Testis (tissue), 3 donors: Measurements from ENCODE around the gene MAPKBP1. TPM values are rescaled to one million over a fixed set of nuclear protein-coding genes. Genes with fewer than 3 reads are reported as not detected.

ENCODE experiments used
- DNase-seq: peaks from one replicate; pipeline ENCODE4 v3.0.0-alpha.2; 2019
- H3K27ac ChIP-seq, 2 donors: fragments of 200-600 bp; sonication (generic); one replicate each; pipeline ENCODE4 v1.5.1; 2019
- H3K27me3 ChIP-seq: fragments of 200-600 bp; sonication (generic); one replicate; pipeline ENCODE4 v1.5.1; 2019
- H3K36me3 ChIP-seq: fragments of 200-600 bp; sonication (generic); one replicate; pipeline ENCODE4 v1.5.1; 2017; ENCODE audit warnings: low read depth; ENCODE audit errors: missing control alignments
- H3K4me1 ChIP-seq: fragments of 200-600 bp; sonication (generic); one replicate; pipeline ENCODE4 v1.5.1; 2019
- H3K4me3 ChIP-seq, 2 donors: fragments of 200-600 bp; sonication (generic); one replicate each; pipeline ENCODE4 v1.5.1; 2017 to 2019
- H3K9me3 ChIP-seq: fragments of 200-600 bp; sonication (generic); one replicate; pipeline ENCODE4 v1.5.1; 2017
- CTCF ChIP-seq, 3 experiments: fragments of 450-650 bp in 2 of 3; fragments of 200-600 bp in 1 of 3; sonication (generic) in 1 of 3; IDR thresholded peaks; one replicate each; pipeline ENCODE4 v1.5.1; 2016 to 2019; ENCODE audit warnings: antibody characterized with exemption in 3 of 3, mild to moderate bottlenecking in 2 of 3, moderate library complexity in 1 of 3
- POLR2A ChIP-seq: fragments of 450-650 bp; IDR thresholded peaks from one replicate; pipeline ENCODE4 v1.6.1; 2017; ENCODE audit warnings: antibody characterized with exemption, mild to moderate bottlenecking, moderate library complexity
- WGBS, 2 donors: methylation state at CpG; one replicate each; pipeline ENCODE4 v1.1.5; 2018; 5-methylcytosine and 5-hydroxymethylcytosine counted together
- intact Hi-C: fragments of 100-400 bp; cut with DNase I; formaldehyde crosslinking; loops from one replicate; pipeline ENCODE4 v1.15.1; 2023; ENCODE audit warnings: low total_unique reads
- polyA plus RNA-seq: library from polyadenylated mRNA; stranded (reverse); fragments of 350-450 nt; fragmentation: Illumina TruSeq; extraction: RNeasy Lipid Tissue Mini Kit (QIAGEN cat#74804); gene quantifications from one replicate; pipeline ENCODE4 v1.2.3, GENCODE V29; 2014; ENCODE audit warnings: low read depth, low replicate concordance; ENCODE audit not compliant: insufficient read depth
- total RNA-seq, 2 donors: library from RNA; depleted of rRNA; stranded (reverse); fragments of >200 nt; gene quantifications; one replicate each; pipeline ENCODE4 v1.2.3, GENCODE V29; 2016

Gene MAPKBP1
- total and polyA plus RNA-seq, 3 donors from 2014 or later = 76.2 to 159 (median 156) TPM

- no peaks in the 10 kb centered on the region for H3K36me3 ChIP-seq
- no peaks in the 10 kb centered on the region for H3K4me1 ChIP-seq
- H3K27ac ChIP-seq = no peak overlapping the region
- no peak for TF ChIP-seq POLR2A
- no peak for TF ChIP-seq CTCF (IDR thresholded peaks at IDR 0.05)
- H3K9me3 ChIP-seq = no peaks in the 10 kb centered on the region
- no peak overlapping the region for H3K4me3 ChIP-seq
- no peak for DNase-seq
- intact Hi-C loops = no loop called here
- no peaks in the 10 kb centered on the region for H3K27me3 ChIP-seq
- 95 to 96% methylated on average over 14 to 16 of the region's 16 CpGs for WGBS, 2 donors
These were observed 65.7 kb downstream of the MAPKBP1 start for GRCh38 chr15:41839781-41840491.

- TF ChIP-seq POLR2A (no peak), CTCF (IDR thresholded peaks at IDR 0.05) (no peak)
- Histone ChIP-seq H3K4me1 (no peaks in the 10 kb centered on the region), H3K27me3 (no peaks in the 10 kb centered on the region), H3K4me3 (no peak overlapping the region), H3K9me3 (no peaks in the 10 kb centered on the region), H3K27ac (no peak overlapping the region), H3K36me3 (no peaks in the 10 kb centered on the region)
- DNase-seq = no peak
- intact Hi-C loops = no loop called here
- 91% methylated on average over 11 to 15 of the region's 15 CpGs for WGBS, 2 donors
These were observed 66.4 kb downstream of the MAPKBP1 start for GRCh38 chr15:41840673-41841072.

- WGBS, 2 donors = 85 to 94% methylated on average over 7 to 10 of the region's 10 CpGs
- no peaks in the 10 kb centered on the region for H3K9me3 ChIP-seq
- no peaks in the 10 kb centered on the region for H3K4me1 ChIP-seq
- no peak overlapping the region for H3K27ac ChIP-seq
- no peaks in the 10 kb centered on the region for H3K27me3 ChIP-seq
- H3K4me3 ChIP-seq = no peak overlapping the region
- intact Hi-C loops = no loop called here
- no peak for DNase-seq
- no peaks in the 10 kb centered on the region for H3K36me3 ChIP-seq
- TF ChIP-seq POLR2A (no peak), CTCF (IDR thresholded peaks at IDR 0.05) (no peak)
These were observed 66.8 kb downstream of the MAPKBP1 start for GRCh38 chr15:41841131-41841530.

GRCh38 chr15:41842229-41842628 lies 67.9 kb downstream of the MAPKBP1 start:
- intact Hi-C loops = no loop called here
- 82% methylated on average over 8 to 12 of the region's 12 CpGs for WGBS, 2 donors
- H3K36me3 ChIP-seq = no peaks in the 10 kb centered on the region

More at GRCh38 chr15:41842229-41842628, 67.9 kb downstream of the MAPKBP1 start:
- no peak overlapping the region for H3K4me3 ChIP-seq
- no peaks in the 10 kb centered on the region for H3K9me3 ChIP-seq
- H3K4me1 ChIP-seq = no peaks in the 10 kb centered on the region
- no peak for DNase-seq
- H3K27me3 ChIP-seq = no peaks in the 10 kb centered on the region
- TF ChIP-seq POLR2A (no peak), CTCF (IDR thresholded peaks at IDR 0.05) (no peak)
- no peak overlapping the region for H3K27ac ChIP-seq
